ENCODE results near the gene ZNF628. TPM values are rescaled to one million over a fixed set of nuclear protein-coding genes. Genes with fewer than 3 reads are reported as not detected.
A peak's percentile ranks its signal among the peaks of the same experiment; 100 is the strongest.
"Not testable (repeated sequence)": the region's sequence is repeated elsewhere in the genome, so short reads cannot be mapped to it uniquely, and the experiment has no call there.

The ZNF628 gene
- total RNA-seq, 1 donor from 2014 or later = 9.7 TPM

GRCh38 chr19:55495646-55496349 lies 19.4 kb downstream of the ZNF628 start:
- no peak for DNase-seq (ENCODE audit: low spot score)

GRCh38 chr19:55496820-55497219 lies 20.4 kb downstream of the ZNF628 start:
- not testable (repeated sequence) for DNase-seq (ENCODE audit: low spot score)

- DNase-seq (ENCODE audit: low spot score) = no peak
Observed at GRCh38 chr19:55497763-55498162, 21.3 kb downstream of the ZNF628 start.

- no peak for DNase-seq (ENCODE audit: low spot score)
Observed at GRCh38 chr19:55498246-55498840, 21.9 kb downstream of the ZNF628 start.

GRCh38 chr19:55500368-55500952 lies 24.0 kb downstream of the ZNF628 start:
- no peak for DNase-seq (ENCODE audit: low spot score)

- no peak for DNase-seq (ENCODE audit: low spot score)
Observed at GRCh38 chr19:55502197-55502952, 26.0 kb downstream of the ZNF628 start.

- no peak for DNase-seq (ENCODE audit: low spot score)
Observed at GRCh38 chr19:55503157-55503501, 26.7 kb downstream of the ZNF628 start.

- peak; percentile 97 for DNase-seq (ENCODE audit: low spot score)
Observed at GRCh38 chr19:55503502-55504251, 27.3 kb downstream of the ZNF628 start.

- DNase-seq (ENCODE audit: low spot score) = no peak
Observed at GRCh38 chr19:55504252-55504603, 27.8 kb downstream of the ZNF628 start.

GRCh38 chr19:55504981-55505380 lies 28.6 kb downstream of the ZNF628 start:
- no peak for DNase-seq (ENCODE audit: low spot score)

- DNase-seq (ENCODE audit: low spot score) = no peak
Observed at GRCh38 chr19:55508120-55508519, 31.7 kb downstream of the ZNF628 start.

- peak; percentile 98 for DNase-seq (ENCODE audit: low spot score)
Observed at GRCh38 chr19:55516878-55517620, 40.6 kb downstream of the ZNF628 start.

GRCh38 chr19:55519451-55520311 lies 43.3 kb downstream of the ZNF628 start:
- DNase-seq (ENCODE audit: low spot score) = no peak

GRCh38 chr19:55520691-55521292 lies 44.4 kb downstream of the ZNF628 start:
- no peak for DNase-seq (ENCODE audit: low spot score)

- no peak for DNase-seq (ENCODE audit: low spot score)
Observed at GRCh38 chr19:55525289-55526101, 49.1 kb downstream of the ZNF628 start.

GRCh38 chr19:55526216-55527196 lies 50.1 kb downstream of the ZNF628 start:
- no peak for DNase-seq (ENCODE audit: low spot score)
